ENCODE data around the gene EFNA3. TPM values are rescaled to one million over a fixed set of nuclear protein-coding genes. Genes with fewer than 3 reads are reported as not detected.

Gene EFNA3
- total RNA-seq, 1 donor: 1.4 TPM

GRCh38 chr1:155110381-155110780 is 31.7 kb downstream of the EFNA3 start:
- no peaks in the 10 kb centered on the region for H3K36me3 ChIP-seq (ENCODE audit: insufficient read depth, low read length)
- H3K27me3 ChIP-seq (ENCODE audit: insufficient read depth, low read length): peaks cover 8% of the 10 kb centered on the region
- TF ChIP-seq CTCF (IDR thresholded peaks at IDR 0.05; ENCODE audit: extremely low read depth, low read depth, low read length): no peak

DNA sequence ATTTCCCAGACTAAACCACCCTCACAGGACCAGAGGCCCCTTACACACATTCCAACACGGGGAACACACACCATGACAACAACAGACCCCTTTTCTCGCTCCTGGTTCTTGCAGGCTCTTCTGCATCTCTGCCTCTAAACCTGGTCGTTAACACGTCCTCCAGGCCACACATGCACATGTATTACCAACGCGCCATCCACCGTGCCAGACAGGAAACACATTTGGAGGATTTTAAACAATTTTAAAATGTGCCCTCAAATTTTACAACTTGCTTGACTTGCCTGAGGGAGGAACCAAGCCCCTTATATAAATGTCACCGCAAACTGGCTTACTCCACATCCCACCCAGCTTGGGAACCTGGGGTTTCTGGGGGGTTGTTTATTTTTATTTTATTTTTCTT is 32.2 kb downstream of the EFNA3 start:
- Histone ChIP-seq H3K36me3 (ENCODE audit: insufficient read depth, low read length) (no peaks in the 10 kb centered on the region), H3K4me2 (ENCODE audit: insufficient read depth, low read length) (no peak overlapping the region), H2AFZ (ENCODE audit: low read length) (no peak overlapping the region), H3K9me3 (ENCODE audit: low read depth, low read length) (no peaks in the 10 kb centered on the region), H3K79me2 (ENCODE audit: insufficient read depth, low read length) (no peaks in the 10 kb centered on the region), H3K27ac (ENCODE audit: low read depth, low read length) (no peak overlapping the region), H4K20me1 (ENCODE audit: insufficient read depth, low read length) (no peaks in the 10 kb centered on the region), H3K4me1 (ENCODE audit: insufficient read depth, low read length) (no peaks in the 10 kb centered on the region), H3K27me3 (ENCODE audit: insufficient read depth, low read length) (peaks cover 3% of the 10 kb centered on the region), H3K4me3 (ENCODE audit: insufficient read depth, low read length) (no peak overlapping the region)
- DNase-seq (ENCODE audit: insufficient read length, low spot score, missing footprints): no peak
- no peak for TF ChIP-seq CTCF (IDR thresholded peaks at IDR 0.05; ENCODE audit: extremely low read depth, low read depth, low read length)

More at GRCh38 chr1:155110381-155110780, 31.7 kb downstream of the EFNA3 start:
- H3K4me3 ChIP-seq (ENCODE audit: insufficient read depth, low read length): no peak overlapping the region
- no peak for DNase-seq (ENCODE audit: insufficient read length, low spot score, missing footprints)
- H2AFZ ChIP-seq (ENCODE audit: low read length): no peak overlapping the region
- H3K4me1 ChIP-seq (ENCODE audit: insufficient read depth, low read length): no peaks in the 10 kb centered on the region
- no peak overlapping the region for H3K27ac ChIP-seq (ENCODE audit: low read depth, low read length)
- no peaks in the 10 kb centered on the region for H3K79me2 ChIP-seq (ENCODE audit: insufficient read depth, low read length)
- H3K9me3 ChIP-seq (ENCODE audit: low read depth, low read length): no peaks in the 10 kb centered on the region
- H4K20me1 ChIP-seq (ENCODE audit: insufficient read depth, low read length): no peaks in the 10 kb centered on the region
- H3K4me2 ChIP-seq (ENCODE audit: insufficient read depth, low read length): no peak overlapping the region

- no peaks in the 10 kb centered on the region for H3K9me3 ChIP-seq (ENCODE audit: low read depth, low read length)
- no peak overlapping the region for H3K4me2 ChIP-seq (ENCODE audit: insufficient read depth, low read length)
- no peak for DNase-seq (ENCODE audit: insufficient read length, low spot score, missing footprints)
- no peaks in the 10 kb centered on the region for H3K4me1 ChIP-seq (ENCODE audit: insufficient read depth, low read length)
- no peak overlapping the region for H3K4me3 ChIP-seq (ENCODE audit: insufficient read depth, low read length)
- no peak overlapping the region for H2AFZ ChIP-seq (ENCODE audit: low read length)
- H3K36me3 ChIP-seq (ENCODE audit: insufficient read depth, low read length): no peaks in the 10 kb centered on the region
- no peaks in the 10 kb centered on the region for H4K20me1 ChIP-seq (ENCODE audit: insufficient read depth, low read length)
- TF ChIP-seq CTCF (IDR thresholded peaks at IDR 0.05; ENCODE audit: extremely low read depth, low read depth, low read length): no peak
- no peaks in the 10 kb centered on the region for H3K79me2 ChIP-seq (ENCODE audit: insufficient read depth, low read length)
- H3K27ac ChIP-seq (ENCODE audit: low read depth, low read length): no peak overlapping the region
- peaks cover under 1% of the 10 kb centered on the region for H3K27me3 ChIP-seq (ENCODE audit: insufficient read depth, low read length)
These were observed 34.9 kb downstream of the EFNA3 start for GRCh38 chr1:155113450-155113980.

- Histone ChIP-seq H3K27ac (ENCODE audit: low read depth, low read length) (no peak overlapping the region), H3K9me3 (ENCODE audit: low read depth, low read length) (no peaks in the 10 kb centered on the region), H3K36me3 (ENCODE audit: insufficient read depth, low read length) (no peaks in the 10 kb centered on the region), H3K79me2 (ENCODE audit: insufficient read depth, low read length) (no peaks in the 10 kb centered on the region), H2AFZ (ENCODE audit: low read length) (no peak overlapping the region), H4K20me1 (ENCODE audit: insufficient read depth, low read length) (no peaks in the 10 kb centered on the region), H3K4me2 (ENCODE audit: insufficient read depth, low read length) (no peak overlapping the region), H3K4me1 (ENCODE audit: insufficient read depth, low read length) (no peaks in the 10 kb centered on the region), H3K27me3 (ENCODE audit: insufficient read depth, low read length) (peaks cover 15% of the 10 kb centered on the region), H3K4me3 (ENCODE audit: insufficient read depth, low read length) (no peak overlapping the region)
- DNase-seq (ENCODE audit: insufficient read length, low spot score, missing footprints): no peak
- TF ChIP-seq CTCF (IDR thresholded peaks at IDR 0.05; ENCODE audit: extremely low read depth, low read depth, low read length): no peak
These were observed 37.6 kb downstream of the EFNA3 start for GRCh38 chr1:155116113-155116764.

All from osteoblast (primary cell).